HepG2 (cell line): ENCODE results near the gene DOK1. TPM values are rescaled to one million over a fixed set of nuclear protein-coding genes. Genes with fewer than 3 reads are reported as not detected.

Source experiments
- AFF4 ChIP-seq: sonication (generic); formaldehyde crosslinking; IDR thresholded peaks from 2 replicates; pipeline ENCODE4 v1.4.0; 2020; ENCODE audit warnings: missing genetic modification reagents
- ARID5B ChIP-seq: IDR thresholded peaks from 2 replicates; pipeline ENCODE4 v1.4.0; 2020; ENCODE audit warnings: mild to moderate bottlenecking, missing genetic modification reagents
- ATF2 ChIP-seq: sonication (generic); formaldehyde crosslinking; IDR thresholded peaks from 2 replicates; pipeline ENCODE4 v1.4.0; 2020; ENCODE audit warnings: missing genetic modification reagents
- DPF2 ChIP-seq: sonication (generic); formaldehyde crosslinking; IDR thresholded peaks from 2 replicates; pipeline ENCODE4 v1.4.0; 2020; ENCODE audit warnings: mild to moderate bottlenecking, low read depth, missing genetic modification reagents, borderline replicate concordance
- GABPA ChIP-seq, 2 experiments: IDR thresholded peaks; 2 replicates each; pipeline ENCODE4 v1.6.1; 2011 to 2016; ENCODE audit warnings: low read depth in 2 of 2, low read length in 1 of 2, missing biosample characterization in 1 of 2, missing genetic modification characterization in 1 of 2
- KLF11 ChIP-seq: IDR thresholded peaks from 2 replicates; pipeline ENCODE4 v1.6.1; 2016; ENCODE audit warnings: missing compliant biosample characterization
- KLF13 ChIP-seq: sonication (generic); formaldehyde crosslinking; IDR thresholded peaks from 2 replicates; pipeline ENCODE4 v1.4.0; 2020; ENCODE audit warnings: mild to moderate bottlenecking, missing genetic modification reagents
- MED13 ChIP-seq: sonication (generic); formaldehyde crosslinking; IDR thresholded peaks from 2 replicates; pipeline ENCODE4 v1.5.0; 2020; ENCODE audit warnings: missing genetic modification reagents
- MLX ChIP-seq: IDR thresholded peaks from 2 replicates; pipeline ENCODE4 v1.6.1; 2016
- NPAS2 ChIP-seq: sonication (generic); formaldehyde crosslinking; IDR thresholded peaks from 2 replicates; pipeline ENCODE4 v1.8.0; 2022; ENCODE audit warnings: mild to moderate bottlenecking, missing genetic modification reagents, borderline replicate concordance
- PRDM15 ChIP-seq: sonication (generic); formaldehyde crosslinking; IDR thresholded peaks from 2 replicates; pipeline ENCODE4 v1.4.0; 2020; ENCODE audit warnings: missing genetic modification reagents
- TCF7L2 ChIP-seq: IDR thresholded peaks from 2 replicates; pipeline ENCODE4 v1.6.1; 2011; ENCODE audit warnings: mild to moderate bottlenecking, low read depth, low read length, moderate library complexity
- ZNF557 ChIP-seq: sonication (generic); formaldehyde crosslinking; IDR thresholded peaks from 2 replicates; pipeline ENCODE4 v1.4.0; 2020; ENCODE audit warnings: missing genetic modification reagents
- ZNF816 ChIP-seq: sonication (generic); formaldehyde crosslinking; IDR thresholded peaks from 2 replicates; pipeline ENCODE4 v1.8.0; 2022; ENCODE audit warnings: missing genetic modification reagents, mild to moderate bottlenecking, borderline replicate concordance
- polyA plus RNA-seq, 8 experiments: library from polyadenylated mRNA; depleted of rRNA in 3 of 8; stranded (reverse) in 7 of 8; unstranded in 1 of 8; fragments of >200 nt; fragmentation: Illumina TruSeq in 4 of 8; extraction: Trizol in 4 of 8; gene quantifications; 2 replicates each; pipeline versions ENCODE4 v1.2.1 to v1.2.3, GENCODE V29; 2011 to 2016; ENCODE audit warnings: low read depth in 4 of 8, missing spikeins in 1 of 8, mixed read lengths in 1 of 8; ENCODE audit not compliant: insufficient read depth in 1 of 8
- total RNA-seq, 5 experiments: library from RNA; depleted of rRNA; stranded (reverse); fragments of >200 nt; fragmentation: Illumina TruSeq; extraction: Trizol; gene quantifications; 2 replicates each; pipeline ENCODE4 v1.2.3, GENCODE V29; 2016; ENCODE audit warnings: low read depth in 1 of 5

The DOK1 gene
- total and polyA plus RNA-seq, 2 of the 13 experiments (the other 11 are each of a cell fraction or from before 2014, with no cell fraction given) = 0.53 to 0.74 TPM

GRCh38 chr2:74525717-74526648, 28.5 kb upstream of the DOK1 start, which contains the start of gene DQX1 (continued):
- TF ChIP-seq MLX (CRISPR knock-in tag) = peak; percentile 84; the same call in 1 of the 2 replicates
- TF ChIP-seq AFF4 (CRISPR knock-in tag) = peak; percentile 82
- TF ChIP-seq ZNF816 (CRISPR knock-in tag) = no peak
- peak; percentile 69; the same call in 1 of the 2 replicates for TF ChIP-seq ARID5B (CRISPR knock-in tag)
- TF ChIP-seq TCF7L2 = no peak
- no peak for TF ChIP-seq NPAS2
- TF ChIP-seq PRDM15 (CRISPR knock-in tag) = no peak
- TF ChIP-seq DPF2 = no peak
- TF ChIP-seq KLF11 = peak; percentile 32; the same call in 1 of the 2 replicates
- TF ChIP-seq GABPA (IDR thresholded peaks at IDR 0.05; ENCODE audit: low read depth, low read length) = no peak; the same call in 1 of the 2 replicates
- peak; percentile 88 for TF ChIP-seq GABPA (CRISPR knock-in tag; IDR thresholded peaks at IDR 0.05; ENCODE audit: low read depth)
- TF ChIP-seq KLF13 = no peak
- no peak for TF ChIP-seq MED13 (CRISPR knock-in tag)
- peak; percentile 90 for TF ChIP-seq ATF2
- TF ChIP-seq ZNF557 (CRISPR knock-in tag) = peak; percentile 37; the same call in 1 of the 2 replicates
